ENCODE data around the gene ABI2.

GRCh38 chr2:203437511-203437910, 109.3 kb downstream of the ABI2 start:
- no peak for TF ChIP-seq ATF3 (IDR thresholded peaks at IDR 0.05)
- no peak for TF ChIP-seq SP1 (IDR thresholded peaks at IDR 0.05)
- no peak for TF ChIP-seq CTCF (IDR thresholded peaks at IDR 0.05; ENCODE audit: low read depth, low read length, missing input control)
- TF ChIP-seq, protein P1, sequence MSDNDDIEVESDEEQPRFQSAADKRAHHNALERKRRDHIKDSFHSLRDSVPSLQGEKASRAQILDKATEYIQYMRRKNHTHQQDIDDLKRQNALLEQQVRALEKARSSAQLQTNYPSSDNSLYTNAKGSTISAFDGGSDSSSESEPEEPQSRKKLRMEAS (IDR thresholded peaks at IDR 0.05) = no peak
- TF ChIP-seq, protein P2, sequence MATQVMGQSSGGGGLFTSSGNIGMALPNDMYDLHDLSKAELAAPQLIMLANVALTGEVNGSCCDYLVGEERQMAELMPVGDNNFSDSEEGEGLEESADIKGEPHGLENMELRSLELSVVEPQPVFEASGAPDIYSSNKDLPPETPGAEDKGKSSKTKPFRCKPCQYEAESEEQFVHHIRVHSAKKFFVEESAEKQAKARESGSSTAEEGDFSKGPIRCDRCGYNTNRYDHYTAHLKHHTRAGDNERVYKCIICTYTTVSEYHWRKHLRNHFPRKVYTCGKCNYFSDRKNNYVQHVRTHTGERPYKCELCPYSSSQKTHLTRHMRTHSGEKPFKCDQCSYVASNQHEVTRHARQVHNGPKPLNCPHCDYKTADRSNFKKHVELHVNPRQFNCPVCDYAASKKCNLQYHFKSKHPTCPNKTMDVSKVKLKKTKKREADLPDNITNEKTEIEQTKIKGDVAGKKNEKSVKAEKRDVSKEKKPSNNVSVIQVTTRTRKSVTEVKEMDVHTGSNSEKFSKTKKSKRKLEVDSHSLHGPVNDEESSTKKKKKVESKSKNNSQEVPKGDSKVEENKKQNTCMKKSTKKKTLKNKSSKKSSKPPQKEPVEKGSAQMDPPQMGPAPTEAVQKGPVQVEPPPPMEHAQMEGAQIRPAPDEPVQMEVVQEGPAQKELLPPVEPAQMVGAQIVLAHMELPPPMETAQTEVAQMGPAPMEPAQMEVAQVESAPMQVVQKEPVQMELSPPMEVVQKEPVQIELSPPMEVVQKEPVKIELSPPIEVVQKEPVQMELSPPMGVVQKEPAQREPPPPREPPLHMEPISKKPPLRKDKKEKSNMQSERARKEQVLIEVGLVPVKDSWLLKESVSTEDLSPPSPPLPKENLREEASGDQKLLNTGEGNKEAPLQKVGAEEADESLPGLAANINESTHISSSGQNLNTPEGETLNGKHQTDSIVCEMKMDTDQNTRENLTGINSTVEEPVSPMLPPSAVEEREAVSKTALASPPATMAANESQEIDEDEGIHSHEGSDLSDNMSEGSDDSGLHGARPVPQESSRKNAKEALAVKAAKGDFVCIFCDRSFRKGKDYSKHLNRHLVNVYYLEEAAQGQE (IDR thresholded peaks at IDR 0.05) = no peak
- no peak for TF ChIP-seq TAF1 (conservative IDR thresholded peaks at IDR 0.05)

Measured in liver (tissue), 3 donors.